ENCODE measurements around the gene GIPC3. TPM values are rescaled to one million over a fixed set of nuclear protein-coding genes. Genes with fewer than 3 reads are reported as not detected.

Gene GIPC3
- total and polyA plus RNA-seq, 4 donors: 0.23 to 0.95 (median 0.25) TPM

DNA sequence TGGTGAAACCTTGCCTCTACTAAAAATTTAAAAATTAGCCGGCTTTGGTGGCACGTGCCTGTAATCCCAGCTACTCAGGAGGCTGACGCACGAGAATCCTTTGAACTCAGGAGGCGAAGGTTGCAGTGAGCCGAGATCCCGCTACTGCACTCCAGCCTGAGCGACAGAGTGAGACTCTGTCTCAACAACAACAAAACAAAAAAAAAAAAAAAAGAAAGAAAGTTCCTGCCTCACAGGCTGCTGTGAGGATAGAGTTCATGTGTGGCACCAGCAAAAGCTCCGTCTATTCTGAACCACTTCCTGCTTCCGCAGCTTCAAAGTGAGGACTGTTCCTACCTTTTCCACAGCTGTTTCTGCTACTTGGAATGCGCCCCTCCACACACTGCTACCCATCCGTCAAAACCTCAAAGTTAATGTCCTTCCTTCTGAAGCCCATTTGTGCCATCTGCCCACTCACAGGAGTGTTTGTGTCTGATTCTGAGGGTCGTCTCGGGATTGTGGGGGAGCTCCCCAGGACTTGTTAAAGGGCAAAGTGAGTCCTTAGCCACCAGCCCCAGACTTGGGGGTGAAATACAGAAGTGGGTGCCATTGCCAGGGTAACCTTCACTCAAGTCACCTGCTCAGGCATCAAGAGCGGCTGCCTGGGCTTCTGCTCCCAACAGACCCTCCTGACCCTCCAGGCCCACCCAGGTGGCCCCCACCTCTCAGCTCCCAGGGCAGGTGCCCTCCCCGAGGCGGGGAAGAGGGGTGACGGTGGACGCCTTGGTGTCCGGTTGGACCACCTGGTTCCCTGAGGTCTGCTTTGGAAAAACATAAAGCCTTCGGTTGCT lies 30.8 kb upstream of the GIPC3 start:
- Histone ChIP-seq H3K27ac (ENCODE audit: low read depth in 1 of 2, low read length in 2 of 2) (peak overlapping the region; percentile 32 to 55), H3K4me1 (ENCODE audit: control insufficient read depth in 4 of 4, insufficient read depth in 4 of 4, low read length in 3 of 4) (peaks cover 9 to 44% (median 25%) of the 10 kb centered on the region in 4 donors), H3K36me3 (ENCODE audit: control insufficient read depth in 4 of 4, insufficient read depth in 3 of 4, low read depth in 1 of 4, low read length in 3 of 4) (peaks cover 0 to 6% (median 1%) of the 10 kb centered on the region in 4 donors), H3K27me3 (ENCODE audit: control insufficient read depth in 4 of 4, insufficient read depth in 4 of 4, low read length in 3 of 4) (no peaks in the 10 kb centered on the region), H3K9ac (ENCODE audit: low read depth in 1 of 2, low read length in 2 of 2) (peak overlapping the region in 1 of 2 donors; percentile 38), H3K9me3 (ENCODE audit: control insufficient read depth in 4 of 4, low read length in 3 of 4) (no peaks in the 10 kb centered on the region), H3K4me3 (ENCODE audit: low read depth in 1 of 3, low read length in 3 of 3) (no peak overlapping the region)
- TF ChIP-seq GABPA (IDR thresholded peaks at IDR 0.05 in 1 of 2, conservative IDR thresholded peaks at IDR 0.05 in 1 of 2) (peak; percentile 66 to 69), JUND (IDR thresholded peaks at IDR 0.05) (peak in 1 of 2 donors; percentile 13), RAD21 (IDR thresholded peaks at IDR 0.05) (no peak), EGR1 (IDR thresholded peaks at IDR 0.05; ENCODE audit: low read depth in 2 of 2) (no peak), SP1 (IDR thresholded peaks at IDR 0.05) (no peak), HNF4G (IDR thresholded peaks at IDR 0.05) (no peak), CTCF (IDR thresholded peaks at IDR 0.05; ENCODE audit: low read depth, low read length, missing input control) (no peak), ATF3 (IDR thresholded peaks at IDR 0.05) (no peak), NR2F2 (IDR thresholded peaks at IDR 0.05) (no peak), ZBTB33 (IDR thresholded peaks at IDR 0.05) (no peak), HNF4A (conservative IDR thresholded peaks at IDR 0.05) (peak; percentile 32 to 45), RXRA (IDR thresholded peaks at IDR 0.05) (peak; percentile 27 to 43), TAF1 (conservative IDR thresholded peaks at IDR 0.05) (no peak), FOXA2 (IDR thresholded peaks at IDR 0.05) (no peak)
- TF ChIP-seq, protein P1, sequence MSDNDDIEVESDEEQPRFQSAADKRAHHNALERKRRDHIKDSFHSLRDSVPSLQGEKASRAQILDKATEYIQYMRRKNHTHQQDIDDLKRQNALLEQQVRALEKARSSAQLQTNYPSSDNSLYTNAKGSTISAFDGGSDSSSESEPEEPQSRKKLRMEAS (IDR thresholded peaks at IDR 0.05): no peak
- TF ChIP-seq, protein P2, sequence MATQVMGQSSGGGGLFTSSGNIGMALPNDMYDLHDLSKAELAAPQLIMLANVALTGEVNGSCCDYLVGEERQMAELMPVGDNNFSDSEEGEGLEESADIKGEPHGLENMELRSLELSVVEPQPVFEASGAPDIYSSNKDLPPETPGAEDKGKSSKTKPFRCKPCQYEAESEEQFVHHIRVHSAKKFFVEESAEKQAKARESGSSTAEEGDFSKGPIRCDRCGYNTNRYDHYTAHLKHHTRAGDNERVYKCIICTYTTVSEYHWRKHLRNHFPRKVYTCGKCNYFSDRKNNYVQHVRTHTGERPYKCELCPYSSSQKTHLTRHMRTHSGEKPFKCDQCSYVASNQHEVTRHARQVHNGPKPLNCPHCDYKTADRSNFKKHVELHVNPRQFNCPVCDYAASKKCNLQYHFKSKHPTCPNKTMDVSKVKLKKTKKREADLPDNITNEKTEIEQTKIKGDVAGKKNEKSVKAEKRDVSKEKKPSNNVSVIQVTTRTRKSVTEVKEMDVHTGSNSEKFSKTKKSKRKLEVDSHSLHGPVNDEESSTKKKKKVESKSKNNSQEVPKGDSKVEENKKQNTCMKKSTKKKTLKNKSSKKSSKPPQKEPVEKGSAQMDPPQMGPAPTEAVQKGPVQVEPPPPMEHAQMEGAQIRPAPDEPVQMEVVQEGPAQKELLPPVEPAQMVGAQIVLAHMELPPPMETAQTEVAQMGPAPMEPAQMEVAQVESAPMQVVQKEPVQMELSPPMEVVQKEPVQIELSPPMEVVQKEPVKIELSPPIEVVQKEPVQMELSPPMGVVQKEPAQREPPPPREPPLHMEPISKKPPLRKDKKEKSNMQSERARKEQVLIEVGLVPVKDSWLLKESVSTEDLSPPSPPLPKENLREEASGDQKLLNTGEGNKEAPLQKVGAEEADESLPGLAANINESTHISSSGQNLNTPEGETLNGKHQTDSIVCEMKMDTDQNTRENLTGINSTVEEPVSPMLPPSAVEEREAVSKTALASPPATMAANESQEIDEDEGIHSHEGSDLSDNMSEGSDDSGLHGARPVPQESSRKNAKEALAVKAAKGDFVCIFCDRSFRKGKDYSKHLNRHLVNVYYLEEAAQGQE (IDR thresholded peaks at IDR 0.05): peak; percentile 24
- WGBS: 58% methylated on average over 21 of the region's 21 CpGs
- DNase-seq (ENCODE audit: low spot score): no peak
